Hepatic stellate cell (primary cell): Measurements from ENCODE around the gene TMEM42.
"Not testable (repeated sequence)": the region's sequence is repeated elsewhere in the genome, so short reads cannot be mapped to it uniquely, and the experiment has no call there.

Experiments
- DNase-seq: peaks from one replicate; pipeline ENCODE4 v3.0.0; 2011; ENCODE audit warnings: low spot score

The TMEM42 gene

DNA sequence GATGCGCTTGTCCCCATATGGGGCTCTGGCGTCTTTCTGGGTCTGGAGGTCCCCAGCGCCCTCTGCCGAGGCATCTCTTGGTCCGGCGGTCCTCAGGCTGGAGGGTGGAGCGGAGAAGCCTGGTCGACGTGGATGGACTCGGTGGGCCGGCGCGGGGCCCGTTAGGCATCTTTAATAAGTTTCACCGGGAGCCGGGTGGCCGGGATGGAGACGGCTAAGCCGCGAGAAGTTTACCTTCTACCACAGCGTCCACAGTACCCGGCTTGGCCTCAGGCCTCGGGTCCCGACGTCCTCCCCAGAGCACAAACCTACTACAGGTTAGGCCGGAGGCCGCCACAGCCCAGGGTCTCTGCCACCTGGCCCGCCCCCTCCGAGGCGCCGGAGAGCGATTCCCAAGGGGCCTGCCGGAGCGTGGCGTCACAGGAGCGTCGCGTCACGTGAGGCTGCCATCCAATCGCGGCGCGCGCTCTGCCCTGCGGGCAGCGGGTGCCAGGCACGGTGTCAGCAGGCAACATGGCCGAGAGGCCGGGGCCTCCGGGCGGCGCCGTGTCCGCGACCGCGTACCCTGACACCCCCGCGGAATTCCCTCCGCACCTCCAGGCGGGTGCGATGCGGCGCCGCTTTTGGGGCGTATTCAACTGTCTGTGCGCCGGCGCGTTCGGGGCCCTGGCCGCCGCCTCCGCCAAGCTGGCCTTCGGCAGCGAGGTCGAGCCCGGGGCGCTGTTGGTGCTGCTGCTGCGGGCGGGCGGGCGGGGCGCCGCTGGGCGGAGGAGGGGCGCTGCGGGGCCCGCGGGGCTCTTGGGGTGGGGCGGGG is at the start of gene TMEM42:
Gene TMEM42 (plus strand): TSS at position 501 of the 814 bp plus-strand sequence. CDS start 13 bp downstream, at position 514.
- peak; percentile 96 for DNase-seq

DNA sequence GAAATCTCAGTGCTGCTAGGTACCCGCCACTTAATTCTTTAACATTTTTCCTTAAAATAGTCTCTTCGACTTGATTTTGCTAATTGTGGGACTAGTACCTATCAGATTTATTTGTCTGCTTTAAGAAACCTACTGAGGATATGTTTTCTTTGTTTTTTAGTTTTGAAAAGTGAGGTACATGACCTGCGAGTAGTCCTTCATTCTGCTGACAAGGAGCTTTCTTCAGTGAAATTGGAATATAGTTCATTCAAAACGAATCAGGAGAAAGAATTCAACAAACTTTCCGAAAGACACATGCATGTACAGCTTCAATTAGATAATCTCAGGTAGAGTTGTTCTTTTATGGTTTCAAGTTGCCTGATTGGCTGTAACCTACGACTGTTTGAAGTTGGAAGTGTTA is 47.0 kb upstream of the TMEM42 start:
- DNase-seq, result no peak

DNA sequence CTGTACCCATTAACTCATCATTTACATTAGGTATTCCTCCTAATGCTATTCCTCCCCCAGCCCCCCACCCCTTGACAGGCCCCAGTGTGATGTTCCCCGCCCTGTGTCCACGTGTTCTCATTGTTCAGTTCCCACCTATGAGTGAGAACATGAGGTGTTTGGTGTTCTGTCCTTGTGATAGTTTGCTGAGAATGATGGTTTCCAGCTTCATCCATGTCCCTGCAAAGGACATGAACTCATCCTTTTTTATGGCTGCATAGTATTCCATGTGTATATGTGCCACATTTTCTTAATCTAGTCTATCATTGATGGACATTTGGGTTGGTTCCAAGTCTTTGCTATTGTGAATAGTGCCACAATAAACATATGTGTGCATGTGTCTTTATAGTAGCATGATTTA is 45.4 kb upstream of the TMEM42 start:
- not testable (repeated sequence) for DNase-seq

DNA sequence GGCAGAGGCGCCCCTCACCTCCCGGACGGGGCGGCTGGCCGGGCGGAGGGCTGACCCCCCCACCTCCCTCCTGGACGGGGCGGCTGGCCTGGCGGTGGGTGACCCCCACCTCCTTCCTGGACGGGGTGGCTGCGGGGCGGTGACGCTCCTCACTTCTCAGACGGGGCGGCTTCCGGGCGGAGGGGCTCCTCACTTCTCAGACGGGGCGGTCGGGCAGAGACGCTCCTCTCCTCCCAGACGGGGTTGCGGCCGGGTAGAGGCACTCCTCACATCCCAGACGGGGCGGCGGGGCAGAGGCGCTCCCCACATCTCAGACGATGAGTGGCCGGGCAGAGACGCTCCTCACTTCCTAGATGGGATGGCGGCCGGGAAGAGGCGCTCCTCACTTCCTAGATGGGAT is 40.5 kb upstream of the TMEM42 start:
- not testable (repeated sequence) for DNase-seq

DNA sequence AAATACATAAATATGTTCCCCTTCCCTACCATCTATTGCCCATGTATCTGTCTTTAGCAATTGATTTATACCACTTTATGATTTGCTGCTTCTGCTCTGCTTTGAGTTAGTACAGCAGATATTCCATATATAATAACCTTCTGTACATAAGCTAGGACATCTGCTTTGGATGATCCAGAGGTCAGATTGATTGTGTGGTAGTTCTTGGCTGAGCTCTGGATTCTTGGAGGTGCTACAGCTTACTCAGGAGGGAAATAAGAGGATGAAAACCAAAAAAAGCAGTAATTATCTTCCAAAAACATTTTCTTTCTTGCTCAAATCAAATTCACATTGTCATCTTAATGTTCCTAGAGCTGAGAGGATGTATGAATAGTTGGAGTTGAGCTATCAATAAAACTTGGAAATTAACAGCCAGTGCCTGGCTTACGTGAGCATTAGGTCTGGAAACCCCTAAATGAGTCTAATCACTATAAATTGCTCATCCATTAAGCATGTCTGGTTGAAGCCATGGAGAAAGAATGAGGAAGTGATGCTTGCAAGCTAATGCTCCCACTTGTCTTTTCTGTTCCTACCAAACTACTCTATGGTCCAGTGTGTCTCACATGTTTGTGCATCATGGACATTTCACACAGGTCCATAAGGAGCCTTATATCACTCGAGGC is 36.3 kb upstream of the TMEM42 start:
- peak; percentile 62 for DNase-seq

DNA sequence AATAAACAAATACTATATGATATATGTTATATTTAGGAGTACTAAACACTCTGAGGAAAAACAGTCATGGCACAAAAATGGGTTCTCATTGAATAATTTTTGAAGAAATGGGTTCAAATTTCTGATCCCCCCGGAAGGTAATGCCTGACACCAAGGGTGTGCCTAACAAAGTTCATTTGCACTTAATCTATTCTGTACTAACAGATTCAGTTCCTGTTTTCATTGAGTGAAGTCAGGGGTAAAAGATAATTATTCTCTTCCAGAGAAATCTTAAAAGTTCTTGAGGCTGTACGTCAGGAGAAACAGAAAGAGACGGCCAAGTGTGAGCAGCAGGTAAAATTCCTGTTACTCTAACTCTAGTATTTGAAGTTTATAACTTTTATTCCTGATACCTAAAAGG is 34.5 kb upstream of the TMEM42 start:
- no peak for DNase-seq

DNA sequence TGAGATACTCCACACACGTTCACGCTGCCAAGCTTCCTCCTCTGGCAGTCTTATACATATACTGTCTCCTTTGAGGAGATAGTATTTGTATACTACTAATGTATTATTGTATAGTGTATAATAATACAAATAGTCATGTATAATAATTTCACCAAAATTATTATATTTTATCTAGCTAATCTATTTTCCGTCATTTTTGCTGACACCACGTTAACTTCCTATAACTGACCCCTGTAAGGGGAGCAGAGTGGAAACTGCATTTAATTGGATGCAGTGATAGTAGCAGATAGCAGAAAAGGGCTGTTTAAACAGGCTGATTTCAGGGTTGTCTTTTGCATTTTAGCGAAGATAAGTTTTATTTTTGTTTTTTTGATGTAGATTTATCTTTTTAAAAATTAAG is 30.5 kb upstream of the TMEM42 start:
- DNase-seq, result no peak

DNA sequence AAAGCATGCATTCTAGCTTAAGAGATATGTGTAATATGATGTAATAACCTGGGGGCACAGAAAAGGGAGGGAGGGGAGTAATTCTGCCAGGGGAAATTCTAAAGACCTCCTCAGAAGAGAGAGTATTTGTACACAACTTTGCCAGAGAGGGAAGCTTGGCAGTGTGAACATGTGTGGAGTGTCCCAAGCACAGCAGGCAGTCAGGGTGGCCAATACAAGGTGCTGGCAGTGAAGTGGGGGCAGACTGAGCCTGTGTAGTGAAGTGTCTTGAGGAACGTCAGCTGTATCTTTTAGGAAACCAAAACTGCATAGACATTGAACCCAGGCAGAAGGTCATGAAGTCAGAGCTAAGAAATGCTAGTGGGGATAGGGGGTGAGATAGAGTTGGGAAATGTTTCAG is 29.7 kb upstream of the TMEM42 start:
- DNase-seq, result no peak

DNA sequence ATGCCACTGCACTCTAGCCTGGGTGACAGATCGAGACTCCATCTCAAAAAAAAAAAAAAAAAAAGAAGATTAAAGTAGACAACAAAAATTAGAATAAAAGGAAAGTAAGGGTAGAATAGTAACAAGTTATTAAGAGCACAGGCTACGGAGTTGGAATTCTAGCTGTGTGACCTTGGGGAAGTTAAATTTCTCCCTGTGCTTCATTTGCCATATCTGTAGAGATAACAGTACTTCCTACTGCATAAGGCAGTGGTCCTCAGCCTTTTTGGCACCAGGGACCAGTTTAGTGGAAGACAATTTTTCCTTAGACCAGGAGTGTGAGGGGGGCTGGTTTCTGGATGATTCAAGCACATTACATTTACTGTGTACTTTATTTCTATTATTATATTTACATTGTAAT is 28.7 kb upstream of the TMEM42 start:
- no peak for DNase-seq

DNA sequence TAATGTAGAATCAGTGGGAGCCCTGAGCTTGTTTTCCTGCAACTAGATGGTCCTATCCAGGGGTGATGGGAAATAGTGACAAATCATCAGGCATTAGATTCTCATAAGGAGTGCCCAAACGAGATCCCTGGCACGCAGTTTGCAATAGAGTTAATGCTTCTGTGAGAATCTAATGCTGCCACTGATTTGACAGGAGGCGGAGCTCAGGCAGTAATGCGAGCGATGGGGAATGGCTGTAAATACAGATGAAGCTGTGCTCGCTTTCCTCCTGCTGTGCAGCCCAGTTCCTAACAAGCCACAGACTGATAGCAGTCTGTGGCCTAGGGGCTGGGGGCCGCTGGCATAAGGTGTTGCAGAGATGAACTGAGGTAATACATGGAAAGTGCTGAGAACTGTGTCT is 28.3 kb upstream of the TMEM42 start:
- DNase-seq, result no peak

DNA sequence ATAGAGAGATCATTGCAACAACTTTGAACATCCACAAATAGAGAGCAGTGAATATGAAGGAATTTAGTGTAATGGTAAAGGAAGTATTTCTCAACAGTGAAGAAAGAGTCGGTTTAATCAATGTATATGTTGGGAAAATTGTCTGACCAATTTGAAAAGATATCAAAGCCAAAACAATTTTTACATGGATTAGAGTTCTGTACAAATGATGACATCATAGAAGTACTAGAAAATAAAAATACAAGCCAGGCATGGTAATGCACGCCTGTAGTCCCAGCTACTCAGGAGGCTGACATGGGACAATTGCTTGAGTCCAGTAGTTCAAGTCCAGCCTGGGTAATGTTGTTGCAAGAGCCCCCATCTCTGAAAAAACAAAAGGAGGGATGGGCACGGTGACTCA is 26.0 kb upstream of the TMEM42 start:
- DNase-seq, result no peak

DNA sequence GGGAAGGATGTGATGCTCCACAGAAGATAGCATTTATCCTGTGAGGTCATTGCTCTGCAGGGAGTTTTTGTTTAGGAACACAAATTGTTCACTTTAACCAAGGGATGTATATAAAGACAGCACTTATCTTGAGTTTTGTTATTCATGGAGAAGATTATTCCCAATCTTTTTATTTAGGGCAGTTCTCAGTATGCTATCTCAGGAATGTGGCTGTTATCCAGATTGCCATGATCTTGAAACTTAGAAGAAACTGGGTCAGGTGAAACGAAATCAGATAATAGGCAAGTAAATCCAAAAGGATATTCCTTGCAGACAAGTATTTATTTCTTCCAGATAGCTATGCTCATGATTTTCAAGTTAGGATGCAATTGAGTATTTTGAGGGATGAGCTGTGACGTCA is 19.3 kb upstream of the TMEM42 start:
- DNase-seq, result no peak

DNA sequence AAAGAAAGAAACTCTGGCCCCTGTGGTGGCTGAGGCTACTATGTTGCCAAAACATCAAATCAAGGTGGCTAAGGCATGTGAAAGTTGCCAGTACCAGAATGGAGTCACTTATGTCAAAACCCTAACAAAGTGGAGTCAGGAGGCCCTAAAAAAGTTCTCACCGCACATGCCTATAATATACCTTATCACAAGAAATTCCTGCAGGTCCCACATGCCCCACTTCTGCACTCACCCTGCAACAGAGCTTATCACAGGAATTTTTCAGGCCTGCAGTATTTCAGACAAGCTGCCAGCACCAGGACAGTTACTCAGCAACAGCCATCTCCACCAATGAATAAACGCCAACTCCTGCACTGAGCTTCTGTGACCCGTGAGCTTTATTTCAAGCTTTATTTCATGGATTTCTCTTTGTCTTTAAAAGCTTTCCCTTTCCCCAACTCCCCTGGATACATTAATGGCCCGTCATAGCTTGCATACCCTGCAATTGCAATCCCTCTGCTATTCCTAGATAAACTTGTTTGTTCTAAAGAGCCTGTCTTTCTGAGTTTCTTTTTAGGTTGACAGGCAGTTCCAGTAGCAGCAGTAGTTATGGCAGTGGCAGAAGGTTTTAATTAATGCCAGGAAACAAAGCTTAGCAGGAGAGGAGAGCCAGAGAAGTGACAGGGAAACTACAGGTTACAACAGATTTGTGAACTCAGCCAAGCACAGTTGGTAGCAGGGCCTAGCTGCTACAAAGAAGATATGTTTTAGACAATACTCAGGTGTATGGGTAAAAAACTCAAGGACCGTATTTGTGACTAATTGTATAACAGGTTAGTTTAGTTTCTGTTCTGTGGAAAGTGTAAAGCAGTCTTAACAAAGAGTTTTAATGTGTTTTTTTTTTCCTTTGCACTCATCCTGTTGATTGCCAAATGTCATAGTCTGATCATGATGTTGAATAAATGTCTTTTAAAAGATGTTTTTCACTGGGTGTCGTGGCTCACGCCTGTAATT is 15.9 kb upstream of the TMEM42 start:
- peak; percentile 30 for DNase-seq

DNA sequence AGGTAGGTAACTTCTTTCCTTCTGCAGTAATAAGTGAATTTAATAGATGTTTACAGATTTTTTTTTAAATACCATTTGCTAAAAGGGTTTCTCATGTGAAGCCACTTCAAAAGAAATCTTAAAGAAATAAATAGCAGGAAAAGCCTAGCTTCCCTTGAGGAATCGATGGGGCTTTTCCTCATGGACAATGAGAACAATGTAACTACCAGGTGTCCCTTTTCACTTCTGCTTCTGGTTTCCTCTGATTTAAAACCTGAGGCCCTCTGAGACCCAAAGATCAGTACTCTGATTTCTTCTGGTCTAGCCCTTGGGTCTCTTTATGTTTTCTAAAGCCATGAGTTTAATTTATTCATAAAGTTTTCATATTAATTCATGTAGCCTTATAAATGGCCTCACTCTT is 13.1 kb upstream of the TMEM42 start:
- no peak for DNase-seq

DNA sequence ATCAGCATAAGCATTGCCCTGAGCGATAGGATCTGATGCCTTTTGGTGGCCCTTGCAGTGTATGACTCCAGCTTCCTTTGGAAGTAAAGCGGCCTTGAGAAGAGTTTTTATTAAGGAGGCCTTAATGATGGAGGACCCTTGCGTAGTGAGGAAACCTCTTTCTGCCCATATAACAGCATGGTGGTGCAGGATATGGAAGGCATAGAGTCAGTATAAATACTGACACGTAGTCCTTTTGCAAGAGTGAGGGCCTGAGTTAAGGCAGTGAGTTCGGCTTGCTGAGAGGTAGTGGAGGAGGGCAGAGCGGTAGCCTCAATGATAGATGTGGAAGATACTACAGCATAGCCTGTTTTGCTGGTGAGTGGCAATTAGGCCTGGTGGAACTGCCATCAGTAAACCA is 5.0 kb upstream of the TMEM42 start:
- not testable (repeated sequence) for DNase-seq

DNA sequence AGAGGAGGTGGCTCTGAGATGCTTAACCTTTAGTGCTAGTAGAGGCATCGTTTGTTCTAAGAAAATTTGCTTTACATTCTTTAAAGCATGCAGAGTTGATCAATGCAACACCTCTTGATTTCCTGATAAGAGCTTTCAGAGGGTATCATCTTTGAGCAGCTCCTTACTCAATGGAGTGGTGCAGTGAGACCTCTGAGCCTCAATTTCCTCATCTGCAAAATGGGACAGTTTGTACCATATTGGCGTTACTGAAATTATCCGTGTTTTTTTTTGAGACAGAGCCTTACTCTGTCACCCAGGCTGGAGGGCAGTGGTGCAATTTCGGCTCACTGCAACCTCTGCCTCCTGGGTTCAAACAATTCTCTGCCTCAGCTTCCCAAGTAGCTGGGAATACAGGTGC is 1.6 kb upstream of the TMEM42 start:
- no peak for DNase-seq

DNA sequence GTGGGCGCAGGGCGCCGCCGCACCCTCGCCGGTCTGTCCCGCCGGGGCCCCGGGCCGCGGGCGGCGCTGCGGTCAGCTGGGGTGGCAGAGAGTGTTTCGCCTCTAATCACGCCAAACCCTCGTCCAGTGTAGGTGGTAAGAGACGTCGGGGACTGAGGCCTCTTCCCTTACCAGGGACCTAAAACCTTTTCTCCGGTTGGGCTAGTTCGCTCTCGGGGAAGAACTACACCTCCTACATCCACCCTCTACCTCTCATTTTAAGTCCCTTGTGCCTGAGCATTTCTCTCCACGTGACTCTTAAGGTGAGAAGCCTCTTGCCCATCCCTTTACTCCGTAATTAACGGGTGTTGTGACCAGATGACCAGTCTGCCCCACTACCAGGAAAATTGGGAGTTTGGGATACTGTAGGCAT is 520 bp downstream of the TMEM42 start:
- no peak for DNase-seq

DNA sequence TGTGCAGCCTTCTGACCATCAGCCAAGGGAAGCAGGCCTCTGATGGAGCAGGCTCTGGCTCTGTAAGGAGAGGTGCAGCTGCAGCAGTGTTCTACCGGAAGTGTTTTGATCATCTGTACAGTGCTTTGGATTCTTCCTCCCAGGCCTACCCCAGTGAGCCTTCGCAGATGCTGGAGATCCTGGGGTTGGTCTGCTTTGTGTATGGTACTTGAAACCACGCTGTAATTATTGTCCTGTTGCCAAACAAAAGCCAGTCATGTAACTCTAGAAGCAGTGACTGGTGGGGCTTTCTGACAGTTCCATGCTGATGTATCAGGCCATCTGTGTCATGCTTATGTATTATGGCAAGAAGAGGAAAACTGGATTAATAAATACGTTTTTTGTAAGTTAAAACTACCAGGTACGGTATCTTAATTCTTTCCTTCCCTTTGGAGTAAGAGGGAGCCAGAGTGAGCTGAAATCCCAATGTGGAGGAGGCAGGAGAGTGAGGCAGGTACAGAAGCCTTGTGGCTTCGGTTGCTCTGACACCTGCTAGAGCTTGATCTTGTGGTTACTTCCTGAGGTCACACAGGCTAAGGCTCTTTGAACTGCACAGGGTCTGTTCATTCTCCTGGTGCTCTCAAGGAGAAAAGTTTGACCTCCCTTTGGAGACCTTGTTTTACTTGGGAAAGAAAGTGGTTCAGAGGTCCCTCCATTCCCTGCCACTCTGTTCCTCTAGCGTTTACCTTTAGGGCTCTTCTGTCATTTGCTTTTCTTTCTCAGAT is 3.7 kb downstream of the TMEM42 start:
- DNase-seq, result no peak

DNA sequence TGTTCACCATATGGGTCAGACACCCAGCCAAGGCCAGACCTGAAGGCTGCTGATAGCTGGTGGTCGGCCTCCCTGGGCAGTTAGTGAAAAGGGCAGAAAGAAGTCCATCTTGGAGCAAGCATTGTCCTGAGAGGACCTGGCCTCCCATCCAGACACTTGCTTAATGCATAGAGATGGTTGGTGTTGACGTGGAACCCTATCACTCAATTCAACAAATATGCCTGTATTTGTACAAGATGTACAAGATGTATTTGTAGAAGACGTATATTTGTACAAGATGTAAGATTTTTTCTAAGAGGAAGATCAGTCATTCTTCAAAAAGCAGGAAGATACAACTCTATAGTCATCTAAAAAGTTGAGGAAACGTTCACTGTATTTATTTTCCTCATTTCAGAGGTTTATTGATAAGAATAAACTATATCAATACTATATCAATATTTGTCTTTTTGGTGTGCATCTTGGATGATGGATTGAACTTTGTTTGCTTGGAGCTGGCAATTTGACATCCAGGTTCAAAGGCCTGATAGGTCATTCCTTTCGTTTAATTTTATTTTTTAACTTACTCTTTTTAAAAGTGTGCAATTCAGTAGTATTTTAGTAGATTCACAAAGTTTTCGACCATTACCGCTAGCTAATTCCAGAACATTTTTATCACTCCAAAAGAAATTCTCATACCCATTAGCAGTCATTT is 5.9 kb downstream of the TMEM42 start:
- no peak for DNase-seq

DNA sequence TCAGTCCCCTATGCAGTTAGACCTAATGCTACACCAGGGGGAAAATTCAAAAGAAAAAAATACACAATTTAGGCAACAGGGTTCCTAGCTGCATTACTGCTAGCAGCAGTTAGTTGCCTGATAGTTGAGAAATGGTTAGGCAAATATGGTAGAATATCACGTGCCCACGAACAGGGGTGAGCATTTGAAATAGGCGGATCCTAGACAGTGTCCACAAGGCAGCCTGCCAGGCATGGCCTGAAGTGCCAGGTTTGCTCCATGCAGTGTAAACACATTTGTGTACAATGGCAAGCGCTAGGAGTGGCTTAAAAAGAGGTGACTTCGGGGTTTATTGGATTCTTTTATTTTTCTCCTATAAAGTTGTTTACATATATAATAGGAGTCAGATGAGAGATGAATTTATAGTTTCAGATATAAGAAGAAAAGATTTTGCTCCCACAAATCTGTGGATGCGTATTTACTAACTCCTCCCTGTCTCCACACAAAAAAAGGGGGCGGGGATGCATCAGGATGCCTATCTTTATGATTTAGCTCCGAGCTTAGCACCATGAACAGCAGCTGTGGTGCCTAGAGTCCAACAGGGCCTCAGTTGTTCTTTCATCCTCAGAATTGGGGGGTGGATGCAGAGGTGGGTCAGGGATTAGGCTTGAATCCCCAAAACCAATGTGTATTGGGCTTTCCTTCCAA is 8.8 kb downstream of the TMEM42 start:
- DNase-seq, result no peak

DNA sequence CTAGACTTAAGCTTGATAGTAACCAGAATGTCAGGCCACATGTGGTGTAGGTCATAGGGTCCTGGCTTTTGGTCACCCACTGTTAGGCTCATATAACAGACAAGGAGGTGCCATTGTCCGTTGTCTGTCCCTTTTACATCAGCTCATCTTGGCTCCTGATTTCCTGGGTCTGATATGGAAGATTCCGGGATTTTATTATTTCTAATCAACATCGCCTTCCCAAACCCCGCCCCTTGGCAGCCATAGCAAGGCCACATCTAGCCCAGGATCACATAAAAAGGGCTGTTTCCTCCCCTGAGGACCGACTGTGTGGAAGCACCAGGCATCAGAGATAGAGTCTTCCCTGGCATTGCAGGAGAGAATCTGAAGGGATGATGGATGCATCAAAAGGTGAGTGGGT is 12.6 kb downstream of the TMEM42 start, which contains the start of gene TGM4:
Gene TGM4 (plus strand): TSS at position 301 of the 400 bp plus-strand sequence. CDS start 71 bp downstream, at position 372.
- DNase-seq, result no peak
